OCI-LY7 (cell line): ENCODE data around the gene GREB1. TPM values are rescaled to one million over a fixed set of nuclear protein-coding genes. Genes with fewer than 3 reads are reported as not detected.

ENCODE experiments used
- BruUV-seq: library from RNA; stranded (reverse); fragments of 400-500 nt; replicated peaks from 2 replicates; lab custom pipeline; 2021; lab: Mats Ljungman, UMichigan
- CTCF ChIA-PET: fragments of 300-600 bp; sonication (Branson Sonifier 250); formaldehyde crosslinking; loops from one replicate; lab custom pipeline; 2022; ENCODE audit warnings: antibody characterized with exemption; ENCODE audit not compliant: unreplicated experiment; lab: Charles Lee
- POLR2A ChIA-PET: fragments of 300-600 bp; sonication (Branson Sonifier 250); formaldehyde crosslinking; loops from one replicate; lab custom pipeline; 2022; ENCODE audit warnings: antibody characterized with exemption; lab: Charles Lee
- DNase-seq: peaks from one replicate; pipeline ENCODE4 v3.0.0-alpha.2; 2015; ENCODE audit warnings: low spot score
- H2AFZ ChIP-seq: fragments of 200-600 bp; sonication (generic), shearing (Covaris generic); 2 replicates; pipeline ENCODE4 v1.6.1; 2014; ENCODE audit warnings: mild to moderate bottlenecking, antibody characterized with exemption, low read length, moderate library complexity
- H3K27ac ChIP-seq: fragments of 200-600 bp; sonication (generic); 2 replicates; pipeline ENCODE4 v1.5.1; 2014; ENCODE audit warnings: mixed run types, low read depth, mild to moderate bottlenecking, moderate library complexity, low read length, inconsistent platforms; ENCODE audit not compliant: poor library complexity, severe bottlenecking
- H3K36me3 ChIP-seq: fragments of 200-600 bp; sonication (generic); 2 replicates; pipeline ENCODE4 v1.6.1; 2014; ENCODE audit warnings: mild to moderate bottlenecking, antibody characterized with exemption, low read length, moderate library complexity, mixed read lengths; ENCODE audit not compliant: insufficient read depth
- H3K4me1 ChIP-seq: fragments of 200-600 bp; sonication (generic); 2 replicates; pipeline ENCODE4 v1.5.1; 2014; ENCODE audit warnings: mild to moderate bottlenecking, low read length; ENCODE audit not compliant: insufficient read depth, poor library complexity, severe bottlenecking
- H3K4me2 ChIP-seq: fragments of 200-600 bp; sonication (generic); 2 replicates; pipeline ENCODE4 v1.6.1; 2014; ENCODE audit warnings: mild to moderate bottlenecking, low read length
- H3K4me3 ChIP-seq: fragments of 200-600 bp; sonication (generic); 2 replicates; pipeline ENCODE4 v1.5.1; 2014; ENCODE audit warnings: mild to moderate bottlenecking, low read depth, low read length; ENCODE audit not compliant: poor library complexity, severe bottlenecking
- H3K79me2 ChIP-seq: fragments of 200-600 bp; sonication (generic); 2 replicates; pipeline ENCODE4 v1.6.1; 2016; ENCODE audit warnings: low read depth, mild to moderate bottlenecking, low read length, moderate library complexity, mixed read lengths; ENCODE audit not compliant: insufficient read depth
- H3K9me2 ChIP-seq: fragments of 200-600 bp; sonication (generic); 2 replicates; pipeline ENCODE4 v1.6.1; 2016; ENCODE audit warnings: mild to moderate bottlenecking, low read length, mixed read lengths; ENCODE audit not compliant: insufficient read depth
- H3K9me3 ChIP-seq: fragments of 200-600 bp; sonication (generic); 2 replicates; pipeline ENCODE4 v1.6.1; 2014; ENCODE audit warnings: mild to moderate bottlenecking, mixed run types, low read length, mixed read lengths
- H4K20me1 ChIP-seq: fragments of 200-600 bp; sonication (generic); 2 replicates; pipeline ENCODE4 v1.6.1; 2014; ENCODE audit warnings: mild to moderate bottlenecking, antibody characterized with exemption, low read length, moderate library complexity, mixed read lengths; ENCODE audit not compliant: insufficient read depth
- CTCF ChIP-seq: fragments of 200-600 bp; sonication (generic); conservative IDR thresholded peaks from 2 replicates; pipeline ENCODE4 v1.5.1; 2014; ENCODE audit warnings: mild to moderate bottlenecking, antibody characterized with exemption, low read length, moderate library complexity, mixed read lengths
- EZH2phosphoT487 ChIP-seq: fragments of 200-600 bp; sonication (generic); IDR thresholded peaks from 2 replicates; pipeline ENCODE4 v1.6.1; 2018; ENCODE audit warnings: low read depth, borderline replicate concordance, mild to moderate bottlenecking, mixed run types, antibody characterized with exemption, low read length, moderate library complexity, mixed read lengths
- intact Hi-C: fragments of 100-400 bp; cut with micrococcal nuclease; formaldehyde crosslinking; loops from one replicate; pipeline ENCODE4 v1.10.0; 2022; ENCODE audit not compliant: unreplicated experiment
- total RNA-seq, 2 experiments: library from RNA; depleted of rRNA in 1 of 2; stranded (reverse); fragments of >200 nt in 1 of 2; shearing (Covaris generic) in 1 of 2; gene quantifications; 2 replicates each; pipeline ENCODE4 v1.2.3, GENCODE V29; 2014 to 2022

GREB1 gene
- total RNA-seq, 2 experiments from 2014 or later, result 3.5 to 8.4 TPM

GRCh38 chr2:11584525-11585056, 50.7 kb downstream of the GREB1 start:
- POLR2A ChIA-PET, result interaction anchor here (0.6 kb wide), 1 partner anchor 168 kb away, joined by 3 read pairs; no protein-coding TSS in a partner anchor
- intact Hi-C loops, result loop anchor here (1.0 to 10.0 kb wide), 4 partner anchors 106 to 750 kb away; no protein-coding TSS in a partner anchor
- Histone ChIP-seq H3K4me1 (no peaks in the 10 kb centered on the region), H3K4me3 (no peak overlapping the region), H2AFZ (no peak overlapping the region), H3K36me3 (no peaks in the 10 kb centered on the region), H3K9me2 (no peaks in the 10 kb centered on the region), H3K79me2 (no peaks in the 10 kb centered on the region), H4K20me1 (no peaks in the 10 kb centered on the region), H3K4me2 (no peak overlapping the region), H3K27ac (no peak overlapping the region), H3K9me3 (no peaks in the 10 kb centered on the region)
- BruUV-seq, result no TSS peak
- CTCF ChIA-PET, result interaction anchor here (0.7 to 1.3 kb wide), 2 partner anchors 118 to 452 kb away, joined by 3 to 5 read pairs; a partner anchor contains a TSS
- DNase-seq, result no peak
- TF ChIP-seq CTCF, result peak; percentile 32; the same call in 1 of the 2 replicates
- no peak for TF ChIP-seq EZH2phosphoT487

- intact Hi-C loops, result loop anchor here (10.0 kb wide), 2 partner anchors 350 to 750 kb away; no protein-coding TSS in a partner anchor
- DNase-seq, result no peak
- H3K27ac ChIP-seq, result no peak overlapping the region
- H3K4me2 ChIP-seq, result no peak overlapping the region
- H3K36me3 ChIP-seq, result no peaks in the 10 kb centered on the region
- H3K4me3 ChIP-seq, result no peak overlapping the region
- no peak overlapping the region for H2AFZ ChIP-seq
- H4K20me1 ChIP-seq, result no peaks in the 10 kb centered on the region
- H3K9me3 ChIP-seq, result no peaks in the 10 kb centered on the region
- BruUV-seq, result no TSS peak
- H3K79me2 ChIP-seq, result no peaks in the 10 kb centered on the region
- no peaks in the 10 kb centered on the region for H3K9me2 ChIP-seq
- CTCF ChIA-PET, result interaction anchor here (0.7 to 1.3 kb wide), 2 partner anchors 118 to 452 kb away, joined by 3 to 5 read pairs; a partner anchor contains a TSS
- no peaks in the 10 kb centered on the region for H3K4me1 ChIP-seq
- TF ChIP-seq CTCF, result no peak
- no peak for TF ChIP-seq EZH2phosphoT487
- POLR2A ChIA-PET, result interaction anchor here (0.6 kb wide), 1 partner anchor 168 kb away, joined by 3 read pairs; no protein-coding TSS in a partner anchor
Measured at GRCh38 chr2:11585071-11585470, 51.2 kb downstream of the GREB1 start.
